Measurements from ENCODE around the gene RNF38.

DNA sequence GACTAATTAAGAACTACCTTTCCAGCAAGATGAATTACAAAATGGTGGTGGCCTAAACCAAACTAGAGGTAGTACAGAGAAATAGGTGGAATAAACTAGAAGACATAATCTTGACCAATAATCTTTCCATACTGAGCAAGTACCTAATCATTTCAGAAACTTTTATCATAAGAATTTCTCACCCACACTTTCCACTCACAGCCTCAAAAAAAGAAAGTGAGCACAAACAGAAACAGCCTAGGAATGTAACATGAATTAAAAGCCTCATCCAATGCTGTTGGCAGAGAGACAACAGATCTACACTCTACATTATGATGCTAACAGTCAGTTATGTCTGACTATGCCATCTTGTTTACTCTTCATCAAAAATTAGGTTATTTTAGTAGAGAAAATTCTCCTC is 1.3 kb downstream of the RNF38 start:
- TF ChIP-seq, protein P1, sequence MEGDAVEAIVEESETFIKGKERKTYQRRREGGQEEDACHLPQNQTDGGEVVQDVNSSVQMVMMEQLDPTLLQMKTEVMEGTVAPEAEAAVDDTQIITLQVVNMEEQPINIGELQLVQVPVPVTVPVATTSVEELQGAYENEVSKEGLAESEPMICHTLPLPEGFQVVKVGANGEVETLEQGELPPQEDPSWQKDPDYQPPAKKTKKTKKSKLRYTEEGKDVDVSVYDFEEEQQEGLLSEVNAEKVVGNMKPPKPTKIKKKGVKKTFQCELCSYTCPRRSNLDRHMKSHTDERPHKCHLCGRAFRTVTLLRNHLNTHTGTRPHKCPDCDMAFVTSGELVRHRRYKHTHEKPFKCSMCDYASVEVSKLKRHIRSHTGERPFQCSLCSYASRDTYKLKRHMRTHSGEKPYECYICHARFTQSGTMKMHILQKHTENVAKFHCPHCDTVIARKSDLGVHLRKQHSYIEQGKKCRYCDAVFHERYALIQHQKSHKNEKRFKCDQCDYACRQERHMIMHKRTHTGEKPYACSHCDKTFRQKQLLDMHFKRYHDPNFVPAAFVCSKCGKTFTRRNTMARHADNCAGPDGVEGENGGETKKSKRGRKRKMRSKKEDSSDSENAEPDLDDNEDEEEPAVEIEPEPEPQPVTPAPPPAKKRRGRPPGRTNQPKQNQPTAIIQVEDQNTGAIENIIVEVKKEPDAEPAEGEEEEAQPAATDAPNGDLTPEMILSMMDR (IDR thresholded peaks at IDR 0.05; ENCODE audit: insufficient read depth, low read length): no peak
- TF ChIP-seq GABPA (IDR thresholded peaks at IDR 0.05; ENCODE audit: low read depth) (no peak), POLR2AphosphoS5 (IDR thresholded peaks at IDR 0.05; ENCODE audit: low read depth) (no peak), SPI1 (IDR thresholded peaks at IDR 0.05; ENCODE audit: borderline replicate concordance, low read depth) (no peak)
- TF ChIP-seq, protein P2, sequence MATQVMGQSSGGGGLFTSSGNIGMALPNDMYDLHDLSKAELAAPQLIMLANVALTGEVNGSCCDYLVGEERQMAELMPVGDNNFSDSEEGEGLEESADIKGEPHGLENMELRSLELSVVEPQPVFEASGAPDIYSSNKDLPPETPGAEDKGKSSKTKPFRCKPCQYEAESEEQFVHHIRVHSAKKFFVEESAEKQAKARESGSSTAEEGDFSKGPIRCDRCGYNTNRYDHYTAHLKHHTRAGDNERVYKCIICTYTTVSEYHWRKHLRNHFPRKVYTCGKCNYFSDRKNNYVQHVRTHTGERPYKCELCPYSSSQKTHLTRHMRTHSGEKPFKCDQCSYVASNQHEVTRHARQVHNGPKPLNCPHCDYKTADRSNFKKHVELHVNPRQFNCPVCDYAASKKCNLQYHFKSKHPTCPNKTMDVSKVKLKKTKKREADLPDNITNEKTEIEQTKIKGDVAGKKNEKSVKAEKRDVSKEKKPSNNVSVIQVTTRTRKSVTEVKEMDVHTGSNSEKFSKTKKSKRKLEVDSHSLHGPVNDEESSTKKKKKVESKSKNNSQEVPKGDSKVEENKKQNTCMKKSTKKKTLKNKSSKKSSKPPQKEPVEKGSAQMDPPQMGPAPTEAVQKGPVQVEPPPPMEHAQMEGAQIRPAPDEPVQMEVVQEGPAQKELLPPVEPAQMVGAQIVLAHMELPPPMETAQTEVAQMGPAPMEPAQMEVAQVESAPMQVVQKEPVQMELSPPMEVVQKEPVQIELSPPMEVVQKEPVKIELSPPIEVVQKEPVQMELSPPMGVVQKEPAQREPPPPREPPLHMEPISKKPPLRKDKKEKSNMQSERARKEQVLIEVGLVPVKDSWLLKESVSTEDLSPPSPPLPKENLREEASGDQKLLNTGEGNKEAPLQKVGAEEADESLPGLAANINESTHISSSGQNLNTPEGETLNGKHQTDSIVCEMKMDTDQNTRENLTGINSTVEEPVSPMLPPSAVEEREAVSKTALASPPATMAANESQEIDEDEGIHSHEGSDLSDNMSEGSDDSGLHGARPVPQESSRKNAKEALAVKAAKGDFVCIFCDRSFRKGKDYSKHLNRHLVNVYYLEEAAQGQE (IDR thresholded peaks at IDR 0.05; ENCODE audit: insufficient replicate concordance, low read depth): no peak

Measured in HL-60 (cell line).